DOHH2 (cell line): ENCODE data around the gene NT5C3B.
"Not testable (repeated sequence)": the region's sequence is repeated elsewhere in the genome, so short reads cannot be mapped to it uniquely, and the experiment has no call there.

Experiments
- H3F3A ChIP-seq: fragments of 200-600 bp; sonication (generic), shearing (Covaris generic); 2 replicates; pipeline ENCODE4 v1.6.0; 2016; ENCODE audit warnings: antibody characterized with exemption, mild to moderate bottlenecking; ENCODE audit not compliant: control insufficient read depth, insufficient read depth
- H3K27ac ChIP-seq: fragments of 200-600 bp; sonication (generic); 2 replicates; pipeline ENCODE4 v1.5.1; 2014; ENCODE audit warnings: low read depth, mild to moderate bottlenecking, low read length, moderate library complexity
- H3K27me3 ChIP-seq: fragments of 200-600 bp; sonication (generic); 2 replicates; pipeline ENCODE4 v1.6.1; 2014; ENCODE audit warnings: mild to moderate bottlenecking, low read length, mixed read lengths; ENCODE audit not compliant: control insufficient read depth
- H3K36me3 ChIP-seq: fragments of 200-600 bp; sonication (generic); 2 replicates; pipeline ENCODE4 v1.6.1; 2014; ENCODE audit warnings: mild to moderate bottlenecking, low read length, moderate library complexity, mixed read lengths; ENCODE audit not compliant: control insufficient read depth
- H3K4me1 ChIP-seq: fragments of 200-600 bp; sonication (generic); 2 replicates; pipeline ENCODE4 v1.6.1; 2014; ENCODE audit warnings: mild to moderate bottlenecking, low read length, mixed read lengths; ENCODE audit not compliant: control insufficient read depth
- H3K4me2 ChIP-seq: fragments of 200-600 bp; sonication (generic); 2 replicates; pipeline ENCODE4 v1.6.0; 2014; ENCODE audit warnings: mild to moderate bottlenecking, low read length, moderate library complexity
- H3K4me3 ChIP-seq: fragments of 200-600 bp; sonication (generic); 2 replicates; pipeline ENCODE4 v1.5.1; 2014; ENCODE audit warnings: mild to moderate bottlenecking, low read length, mixed read lengths
- H3K79me2 ChIP-seq: fragments of 200-600 bp; sonication (generic); 2 replicates; pipeline ENCODE4 v1.6.1; 2014; ENCODE audit warnings: mild to moderate bottlenecking, low read length, mixed read lengths; ENCODE audit not compliant: control insufficient read depth
- H3K9me2 ChIP-seq: fragments of 200-600 bp; sonication (generic); replicated peaks from 2 replicates; pipeline ENCODE4 v1.6.1; 2014; ENCODE audit warnings: mild to moderate bottlenecking, low read length, mixed read lengths; ENCODE audit not compliant: control insufficient read depth
- H3K9me3 ChIP-seq: fragments of 200-600 bp; sonication (generic); 2 replicates; pipeline ENCODE4 v1.6.1; 2014; ENCODE audit warnings: antibody characterized with exemption, low read length, mixed read lengths; ENCODE audit not compliant: control insufficient read depth, insufficient read depth
- H4K20me1 ChIP-seq: fragments of 200-600 bp; sonication (generic); 2 replicates; pipeline ENCODE4 v1.6.0; 2014; ENCODE audit warnings: low read depth, mild to moderate bottlenecking, antibody characterized with exemption, low read length, moderate library complexity; ENCODE audit not compliant: control insufficient read depth, insufficient read depth
- EZH2phosphoT487 ChIP-seq: fragments of 200-600 bp; sonication (generic); IDR thresholded peaks from 2 replicates; pipeline ENCODE4 v1.6.1; 2017; ENCODE audit warnings: borderline replicate concordance, mild to moderate bottlenecking, antibody characterized with exemption, low read length, moderate library complexity, mixed read lengths
- TF ChIP-seq, protein P1 (sequence below): fragments of 200-600 bp; sonication (generic); IDR thresholded peaks from one replicate; pipeline ENCODE4 v1.5.1; 2014; ENCODE audit warnings: antibody characterized with exemption, mild to moderate bottlenecking, low read depth, low read length; ENCODE audit not compliant: poor library complexity, severe bottlenecking

The NT5C3B gene

DNA sequence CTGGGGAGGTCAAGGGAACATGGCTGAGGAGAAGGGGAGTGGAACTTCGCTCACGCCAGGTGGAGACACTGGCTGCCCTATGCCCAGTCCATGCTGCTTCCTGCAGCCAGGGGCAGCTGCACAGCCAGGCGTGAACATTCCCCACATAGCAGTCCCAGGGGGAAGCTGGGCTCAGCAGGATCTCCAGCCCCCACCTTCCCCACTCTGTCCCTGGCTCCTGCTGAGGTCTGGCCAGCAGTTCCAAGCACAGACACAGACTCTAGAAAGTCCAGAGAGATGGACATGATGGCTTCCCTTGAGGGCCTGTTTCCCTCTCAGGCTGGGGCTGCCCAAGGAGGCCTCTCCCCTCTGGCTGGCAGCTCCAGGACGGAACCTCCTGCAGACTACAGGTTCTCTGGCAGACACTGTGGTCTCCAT, 58.9 kb downstream of the NT5C3B start:
- Histone ChIP-seq H3K9me2 (no peaks in the 10 kb centered on the region), H3K9me3 (no peaks in the 10 kb centered on the region), H3F3A (no peaks in the 10 kb centered on the region), H3K4me1 (peaks cover 3% of the 10 kb centered on the region), H4K20me1 (no peaks in the 10 kb centered on the region), H3K36me3 (no peaks in the 10 kb centered on the region), H3K27me3 (peaks cover 13% of the 10 kb centered on the region), H3K4me3 (no peak overlapping the region), H3K4me2 (no peak overlapping the region), H3K79me2 (no peaks in the 10 kb centered on the region), H3K27ac (no peak overlapping the region)
- TF ChIP-seq, protein P1, sequence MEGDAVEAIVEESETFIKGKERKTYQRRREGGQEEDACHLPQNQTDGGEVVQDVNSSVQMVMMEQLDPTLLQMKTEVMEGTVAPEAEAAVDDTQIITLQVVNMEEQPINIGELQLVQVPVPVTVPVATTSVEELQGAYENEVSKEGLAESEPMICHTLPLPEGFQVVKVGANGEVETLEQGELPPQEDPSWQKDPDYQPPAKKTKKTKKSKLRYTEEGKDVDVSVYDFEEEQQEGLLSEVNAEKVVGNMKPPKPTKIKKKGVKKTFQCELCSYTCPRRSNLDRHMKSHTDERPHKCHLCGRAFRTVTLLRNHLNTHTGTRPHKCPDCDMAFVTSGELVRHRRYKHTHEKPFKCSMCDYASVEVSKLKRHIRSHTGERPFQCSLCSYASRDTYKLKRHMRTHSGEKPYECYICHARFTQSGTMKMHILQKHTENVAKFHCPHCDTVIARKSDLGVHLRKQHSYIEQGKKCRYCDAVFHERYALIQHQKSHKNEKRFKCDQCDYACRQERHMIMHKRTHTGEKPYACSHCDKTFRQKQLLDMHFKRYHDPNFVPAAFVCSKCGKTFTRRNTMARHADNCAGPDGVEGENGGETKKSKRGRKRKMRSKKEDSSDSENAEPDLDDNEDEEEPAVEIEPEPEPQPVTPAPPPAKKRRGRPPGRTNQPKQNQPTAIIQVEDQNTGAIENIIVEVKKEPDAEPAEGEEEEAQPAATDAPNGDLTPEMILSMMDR, result no peak
- no peak for TF ChIP-seq EZH2phosphoT487

DNA sequence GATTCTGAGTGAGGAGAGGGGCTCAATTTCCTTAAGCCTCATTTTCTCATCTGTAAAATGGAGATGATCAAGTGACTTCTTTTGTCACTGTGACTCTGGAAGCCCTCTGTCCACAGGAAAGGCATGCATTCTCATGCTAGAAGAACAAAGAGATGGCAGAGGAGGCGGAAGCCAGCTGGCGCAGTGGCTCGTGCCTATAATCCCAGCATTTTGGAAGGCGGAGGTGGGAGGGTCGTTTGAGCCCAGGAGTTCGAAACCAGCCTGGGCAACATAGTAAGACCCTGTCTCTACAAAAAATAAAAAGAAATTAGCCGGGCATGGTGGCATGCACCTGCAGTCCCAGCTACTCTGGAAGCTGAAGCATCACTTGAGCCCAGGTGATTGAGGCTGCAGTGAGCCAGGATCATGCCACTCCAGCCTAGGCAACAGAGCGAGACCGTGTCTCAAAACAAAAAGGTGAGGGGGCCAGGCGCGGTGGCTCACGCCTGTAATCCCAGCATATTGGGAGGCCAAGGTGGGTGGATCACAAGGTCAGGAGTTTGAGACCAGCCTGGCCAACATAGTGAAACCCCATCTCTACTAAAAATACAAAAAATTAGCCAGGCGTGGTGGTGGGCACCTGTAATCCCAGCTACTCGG, 59.7 kb downstream of the NT5C3B start:
- H3K79me2 ChIP-seq, H3K36me3 ChIP-seq, H3K27me3 ChIP-seq, H3K4me3 ChIP-seq, H3K27ac ChIP-seq, H3F3A ChIP-seq, H3K9me2 ChIP-seq, H4K20me1 ChIP-seq, H3K9me3 ChIP-seq, H3K4me2 ChIP-seq: not testable (repeated sequence)
- peaks cover 11% of the 10 kb centered on the region for H3K4me1 ChIP-seq

DNA sequence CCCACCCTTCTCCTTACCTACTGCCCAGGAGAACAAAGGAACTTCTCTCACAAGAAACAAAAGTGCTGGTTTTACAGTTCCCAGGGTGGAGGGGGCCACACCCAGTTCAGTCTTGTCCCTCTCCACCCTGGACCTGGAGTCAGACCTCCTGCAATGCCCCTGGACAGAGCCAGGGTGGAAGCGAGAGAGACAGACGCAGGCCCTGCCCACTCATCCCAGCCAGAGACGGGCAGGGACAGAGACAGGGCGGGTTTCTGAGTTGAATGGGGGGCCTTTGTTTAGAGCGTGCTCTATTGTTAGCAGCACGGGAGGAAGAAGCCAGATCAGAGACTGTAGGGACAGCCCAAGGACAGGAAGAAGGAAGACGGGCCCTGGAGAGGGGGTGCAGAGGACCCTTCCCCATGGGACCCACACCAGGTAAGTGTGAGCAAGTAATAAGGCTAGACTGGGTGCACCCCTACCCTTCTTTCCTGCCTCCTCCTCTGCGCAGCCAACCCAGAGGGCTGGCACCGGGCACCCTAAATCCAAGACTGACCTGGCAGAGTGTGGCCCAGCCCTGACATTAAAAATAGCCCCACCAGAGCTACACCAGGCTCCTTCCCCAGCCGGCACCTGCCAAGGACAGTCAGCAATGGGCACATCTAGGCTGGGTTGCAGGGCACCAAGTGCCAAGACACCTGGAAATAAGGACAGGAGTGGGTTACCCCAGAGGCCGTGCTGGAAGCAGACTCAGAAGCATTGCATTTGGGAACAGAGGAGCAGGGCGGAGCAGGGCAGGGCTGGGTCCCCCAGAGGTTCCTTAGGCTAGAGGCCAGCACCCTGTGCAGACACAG, 60.4 kb downstream of the NT5C3B start:
- no peak overlapping the region for H3K4me3 ChIP-seq
- H3K9me3 ChIP-seq, result no peaks in the 10 kb centered on the region
- H3K4me2 ChIP-seq, result no peak overlapping the region
- no peaks in the 10 kb centered on the region for H3F3A ChIP-seq
- peaks cover 13% of the 10 kb centered on the region for H3K4me1 ChIP-seq
- H4K20me1 ChIP-seq, result no peaks in the 10 kb centered on the region
- TF ChIP-seq, protein P1, result no peak
- no peak for TF ChIP-seq EZH2phosphoT487
- H3K9me2 ChIP-seq, result no peaks in the 10 kb centered on the region
- H3K79me2 ChIP-seq, result no peaks in the 10 kb centered on the region
- no peak overlapping the region for H3K27ac ChIP-seq
- no peaks in the 10 kb centered on the region for H3K36me3 ChIP-seq
- peaks cover 10% of the 10 kb centered on the region for H3K27me3 ChIP-seq
